Measurements from ENCODE around the gene ZDHHC13.
A peak's percentile ranks its signal among the peaks of the same experiment; 100 is the strongest.

ZDHHC13 gene

GRCh38 chr11:19116971-19117759 is at the start of gene ZDHHC13:
Gene ZDHHC13 (plus strand): TSS chr11:19117168. CDS start chr11:19117250, 82 bp downstream.
- DNase-seq = peak; percentile 50 to 96 (median 86)

GRCh38 chr11:19071255-19071654 is 45.7 kb upstream of the ZDHHC13 start:
- peak in 38 of 56 donors; percentile 7 to 72 (median 32) for DNase-seq

GRCh38 chr11:19072464-19072863 is 44.5 kb upstream of the ZDHHC13 start:
- no peak for DNase-seq

GRCh38 chr11:19073454-19074415 is 43.2 kb upstream of the ZDHHC13 start:
- DNase-seq = no peak

GRCh38 chr11:19075636-19076035 is 41.3 kb upstream of the ZDHHC13 start:
- no peak for DNase-seq

- DNase-seq = peak in 40 of 56 donors; percentile 6 to 74 (median 24)
Observed at GRCh38 chr11:19076744-19077589, 40.0 kb upstream of the ZDHHC13 start.

GRCh38 chr11:19077965-19078364 is 39.0 kb upstream of the ZDHHC13 start:
- no peak for DNase-seq

GRCh38 chr11:19079643-19080440 is 37.1 kb upstream of the ZDHHC13 start:
- peak in 16 of 56 donors; percentile 3 to 48 (median 10) for DNase-seq

- DNase-seq = peak in 21 of 56 donors; percentile 2 to 52 (median 14)
Observed at GRCh38 chr11:19080579-19080993, 36.4 kb upstream of the ZDHHC13 start.

- DNase-seq = no peak
Observed at GRCh38 chr11:19083166-19083565, 33.8 kb upstream of the ZDHHC13 start.

GRCh38 chr11:19084661-19085315 is 32.2 kb upstream of the ZDHHC13 start:
- DNase-seq = no peak

- DNase-seq = no peak
Observed at GRCh38 chr11:19087658-19088057, 29.3 kb upstream of the ZDHHC13 start.

GRCh38 chr11:19088791-19089190 is 28.2 kb upstream of the ZDHHC13 start:
- no peak for DNase-seq

GRCh38 chr11:19089421-19089820 is 27.5 kb upstream of the ZDHHC13 start:
- DNase-seq = no peak

GRCh38 chr11:19091366-19091765 is 25.6 kb upstream of the ZDHHC13 start:
- no peak for DNase-seq

GRCh38 chr11:19092342-19092741 is 24.6 kb upstream of the ZDHHC13 start:
- no peak for DNase-seq

- no peak for DNase-seq
Observed at GRCh38 chr11:19092850-19093249, 24.1 kb upstream of the ZDHHC13 start.

GRCh38 chr11:19093976-19094375 is 23.0 kb upstream of the ZDHHC13 start:
- DNase-seq = no peak

GRCh38 chr11:19094859-19095258 is 22.1 kb upstream of the ZDHHC13 start:
- DNase-seq = no peak

GRCh38 chr11:19099093-19099492 is 17.9 kb upstream of the ZDHHC13 start:
- no peak for DNase-seq
